ENCODE data around the gene GPR180.

GPR180 gene

DNA sequence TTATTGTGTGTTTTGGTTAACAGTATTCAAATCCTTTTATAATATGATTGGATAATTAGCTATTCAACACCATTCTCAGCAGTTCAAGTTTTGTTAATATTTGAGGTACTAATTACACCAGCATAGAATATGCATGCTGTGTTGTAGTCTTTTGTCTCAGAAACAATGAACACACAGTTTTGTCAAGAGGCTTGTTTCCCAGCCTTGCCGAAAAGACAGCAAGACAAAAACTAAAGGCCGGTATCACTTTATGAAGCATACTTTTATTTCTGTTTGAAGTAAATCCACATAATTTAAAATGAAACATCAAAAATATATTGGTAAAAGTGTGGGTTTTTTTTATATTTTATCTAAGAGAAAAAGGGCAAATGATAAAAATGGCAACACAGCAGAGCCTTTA is 7.5 kb downstream of the GPR180 start:
- no peaks in the 10 kb centered on the region for H3K9me3 ChIP-seq (ENCODE audit: insufficient read depth, low read length)
- H3K4me1 ChIP-seq (ENCODE audit: insufficient read depth, insufficient read length), result no peaks in the 10 kb centered on the region
- peaks cover 63% of the 10 kb centered on the region for H3K36me3 ChIP-seq (ENCODE audit: insufficient read depth, insufficient read length, low read length)
- no peaks in the 10 kb centered on the region for H3K27me3 ChIP-seq (ENCODE audit: insufficient read depth, insufficient read length)
- no peak overlapping the region for H3K4me3 ChIP-seq (ENCODE audit: insufficient read length, low read depth)
- DNase-seq (ENCODE audit: low read depth, low spot score), result no peak
- TF ChIP-seq YY1 (IDR thresholded peaks at IDR 0.05; ENCODE audit: insufficient read depth, insufficient read length) (no peak), SUZ12 (IDR thresholded peaks at IDR 0.05; ENCODE audit: extremely low read depth, insufficient read depth, insufficient read length) (no peak), ZNF274 (IDR thresholded peaks at IDR 0.05; ENCODE audit: low read depth, low read length) (no peak)
- no peak overlapping the region for H3K9ac ChIP-seq (ENCODE audit: insufficient read length, low read depth)

DNA sequence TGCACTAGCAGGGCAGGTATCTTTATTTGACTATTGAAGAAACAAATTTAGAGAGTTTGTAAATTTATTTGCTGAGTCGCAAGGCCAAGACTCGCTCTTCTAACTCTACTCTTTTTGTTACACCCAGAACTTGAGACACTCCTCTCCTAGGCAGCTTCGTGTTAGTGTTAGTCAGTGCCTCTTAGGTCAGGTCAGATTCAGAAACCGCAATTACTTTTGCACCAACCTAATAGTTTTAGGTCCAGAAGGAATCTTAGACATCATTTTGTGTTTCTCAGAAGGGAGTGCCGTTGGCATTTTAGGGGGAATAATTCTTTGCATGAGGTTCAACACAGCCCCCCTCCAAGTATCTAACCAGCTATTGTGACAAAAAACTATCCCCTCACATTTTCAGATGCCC is 8.8 kb downstream of the GPR180 start:
- TF ChIP-seq SUZ12 (IDR thresholded peaks at IDR 0.05; ENCODE audit: extremely low read depth, insufficient read depth, insufficient read length), result no peak
- no peak for TF ChIP-seq YY1 (IDR thresholded peaks at IDR 0.05; ENCODE audit: insufficient read depth, insufficient read length)
- no peak for TF ChIP-seq ZNF274 (IDR thresholded peaks at IDR 0.05; ENCODE audit: low read depth, low read length)
- no peak for DNase-seq (ENCODE audit: low read depth, low spot score)
- Histone ChIP-seq H3K9me3 (ENCODE audit: insufficient read depth, low read length) (no peaks in the 10 kb centered on the region), H3K9ac (ENCODE audit: insufficient read length, low read depth) (no peak overlapping the region), H3K4me3 (ENCODE audit: insufficient read length, low read depth) (no peak overlapping the region), H3K36me3 (ENCODE audit: insufficient read depth, insufficient read length, low read length) (peaks cover 65% of the 10 kb centered on the region), H3K27me3 (ENCODE audit: insufficient read depth, insufficient read length) (no peaks in the 10 kb centered on the region), H3K4me1 (ENCODE audit: insufficient read depth, insufficient read length) (no peaks in the 10 kb centered on the region)

DNA sequence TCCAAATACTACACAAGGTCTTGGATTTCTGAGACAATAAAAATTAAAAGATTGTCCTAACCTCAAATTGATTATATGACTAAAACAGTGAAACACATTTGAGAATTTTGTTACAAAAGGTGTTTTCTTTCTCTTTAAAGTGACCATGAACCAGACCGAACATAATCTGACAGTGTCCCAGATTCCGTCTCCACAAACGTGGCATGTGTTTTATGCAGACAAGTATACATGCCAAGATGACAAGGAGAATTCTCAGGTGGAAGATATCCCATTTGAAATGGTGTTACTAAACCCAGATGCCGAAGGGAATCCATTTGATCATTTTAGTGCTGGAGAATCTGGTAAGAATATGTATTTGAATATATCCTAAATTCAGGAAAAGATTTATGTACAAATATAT is 10.4 kb downstream of the GPR180 start:
- H3K9me3 ChIP-seq (ENCODE audit: insufficient read depth, low read length), result no peaks in the 10 kb centered on the region
- TF ChIP-seq YY1 (IDR thresholded peaks at IDR 0.05; ENCODE audit: insufficient read depth, insufficient read length) (no peak), ZNF274 (IDR thresholded peaks at IDR 0.05; ENCODE audit: low read depth, low read length) (no peak), SUZ12 (IDR thresholded peaks at IDR 0.05; ENCODE audit: extremely low read depth, insufficient read depth, insufficient read length) (no peak)
- peaks cover 56% of the 10 kb centered on the region for H3K36me3 ChIP-seq (ENCODE audit: insufficient read depth, insufficient read length, low read length)

GRCh38 chr13:94613051-94613450 is 11.4 kb downstream of the GPR180 start:
- Histone ChIP-seq H3K9me3 (ENCODE audit: insufficient read depth, low read length) (no peaks in the 10 kb centered on the region), H3K4me1 (ENCODE audit: insufficient read depth, insufficient read length) (no peaks in the 10 kb centered on the region), H3K36me3 (ENCODE audit: insufficient read depth, insufficient read length, low read length) (peaks cover 53% of the 10 kb centered on the region), H3K9ac (ENCODE audit: insufficient read length, low read depth) (no peak overlapping the region), H3K27me3 (ENCODE audit: insufficient read depth, insufficient read length) (no peaks in the 10 kb centered on the region), H3K4me3 (ENCODE audit: insufficient read length, low read depth) (no peak overlapping the region)
- no peak for TF ChIP-seq SUZ12 (IDR thresholded peaks at IDR 0.05; ENCODE audit: extremely low read depth, insufficient read depth, insufficient read length)
- TF ChIP-seq ZNF274 (IDR thresholded peaks at IDR 0.05; ENCODE audit: low read depth, low read length), result no peak
- no peak for TF ChIP-seq YY1 (IDR thresholded peaks at IDR 0.05; ENCODE audit: insufficient read depth, insufficient read length)
- no peak for DNase-seq (ENCODE audit: low read depth, low spot score)

More for the DNA sequence above, 10.4 kb downstream of the GPR180 start:
- Histone ChIP-seq H3K4me3 (ENCODE audit: insufficient read length, low read depth) (no peak overlapping the region), H3K9ac (ENCODE audit: insufficient read length, low read depth) (no peak overlapping the region), H3K4me1 (ENCODE audit: insufficient read depth, insufficient read length) (no peaks in the 10 kb centered on the region), H3K27me3 (ENCODE audit: insufficient read depth, insufficient read length) (no peaks in the 10 kb centered on the region)
- DNase-seq (ENCODE audit: low read depth, low spot score), result no peak

DNA sequence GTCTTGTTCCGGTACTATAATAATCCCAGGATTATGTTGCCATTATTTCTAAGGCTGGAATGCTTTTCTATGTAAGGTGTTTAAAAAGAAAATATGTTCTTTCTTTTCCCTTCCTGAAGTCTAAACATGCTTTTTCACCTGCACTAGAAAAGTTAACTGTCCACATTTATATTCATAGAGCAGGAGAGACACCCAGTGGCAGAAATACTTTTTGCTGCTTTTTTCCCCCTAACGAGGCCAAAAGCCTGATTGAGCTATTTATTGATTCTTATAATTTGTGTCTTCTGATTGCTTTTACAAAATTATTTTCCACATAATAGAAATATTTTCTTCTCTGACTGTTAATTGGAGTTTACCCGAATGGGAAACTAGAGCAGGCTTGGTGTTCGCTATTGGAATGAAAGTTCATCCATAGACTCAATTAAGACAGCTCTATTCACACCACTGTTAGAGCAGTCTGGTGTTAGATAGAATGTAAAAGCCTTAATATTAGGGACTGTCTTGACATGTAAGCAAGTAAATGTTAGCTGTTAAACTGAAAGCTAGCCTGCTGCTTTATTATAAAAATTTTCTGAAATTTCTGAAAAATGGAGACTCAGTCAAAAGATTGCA is 15.8 kb downstream of the GPR180 start:
- H3K9ac ChIP-seq (ENCODE audit: insufficient read length, low read depth), result no peak overlapping the region
- no peaks in the 10 kb centered on the region for H3K4me1 ChIP-seq (ENCODE audit: insufficient read depth, insufficient read length)
- no peak overlapping the region for H3K4me3 ChIP-seq (ENCODE audit: insufficient read length, low read depth)
- no peak for DNase-seq (ENCODE audit: low read depth, low spot score)
- no peaks in the 10 kb centered on the region for H3K27me3 ChIP-seq (ENCODE audit: insufficient read depth, insufficient read length)
- H3K9me3 ChIP-seq (ENCODE audit: insufficient read depth, low read length), result no peaks in the 10 kb centered on the region
- TF ChIP-seq YY1 (IDR thresholded peaks at IDR 0.05; ENCODE audit: insufficient read depth, insufficient read length) (no peak), ZNF274 (IDR thresholded peaks at IDR 0.05; ENCODE audit: low read depth, low read length) (no peak), SUZ12 (IDR thresholded peaks at IDR 0.05; ENCODE audit: extremely low read depth, insufficient read depth, insufficient read length) (no peak)
- H3K36me3 ChIP-seq (ENCODE audit: insufficient read depth, insufficient read length, low read length), result peaks cover 53% of the 10 kb centered on the region

GRCh38 chr13:94620286-94620896 is 18.7 kb downstream of the GPR180 start:
- Histone ChIP-seq H3K9me3 (ENCODE audit: insufficient read depth, low read length) (no peaks in the 10 kb centered on the region), H3K27me3 (ENCODE audit: insufficient read depth, insufficient read length) (no peaks in the 10 kb centered on the region), H3K4me1 (ENCODE audit: insufficient read depth, insufficient read length) (no peaks in the 10 kb centered on the region), H3K4me3 (ENCODE audit: insufficient read length, low read depth) (no peak overlapping the region), H3K36me3 (ENCODE audit: insufficient read depth, insufficient read length, low read length) (peaks cover 58% of the 10 kb centered on the region), H3K9ac (ENCODE audit: insufficient read length, low read depth) (no peak overlapping the region)
- TF ChIP-seq YY1 (IDR thresholded peaks at IDR 0.05; ENCODE audit: insufficient read depth, insufficient read length) (no peak), SUZ12 (IDR thresholded peaks at IDR 0.05; ENCODE audit: extremely low read depth, insufficient read depth, insufficient read length) (no peak), ZNF274 (IDR thresholded peaks at IDR 0.05; ENCODE audit: low read depth, low read length) (no peak)
- DNase-seq (ENCODE audit: low read depth, low spot score), result no peak

DNA sequence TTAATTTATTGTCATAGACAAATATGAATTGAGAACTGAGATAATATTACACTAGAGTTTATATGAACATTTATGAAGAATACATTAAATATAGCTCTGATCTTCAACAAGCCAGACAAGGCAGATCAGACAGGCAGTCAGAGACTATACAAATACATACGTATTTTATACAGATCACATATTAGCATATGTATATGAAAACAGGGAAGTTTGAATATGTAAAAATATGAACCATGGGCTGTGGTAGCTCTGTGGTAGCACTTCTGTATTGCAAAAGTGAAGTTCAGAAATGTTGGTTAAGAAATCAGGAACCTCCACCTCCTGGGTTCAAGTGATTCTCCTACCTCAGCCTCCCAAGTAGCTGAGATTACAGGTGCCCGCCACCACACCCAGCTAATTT is 20.7 kb downstream of the GPR180 start:
- H3K9me3 ChIP-seq (ENCODE audit: insufficient read depth, low read length), result no peaks in the 10 kb centered on the region
- no peak for DNase-seq (ENCODE audit: low read depth, low spot score)
- H3K9ac ChIP-seq (ENCODE audit: insufficient read length, low read depth), result no peak overlapping the region
- H3K36me3 ChIP-seq (ENCODE audit: insufficient read depth, insufficient read length, low read length), result peaks cover 59% of the 10 kb centered on the region
- H3K27me3 ChIP-seq (ENCODE audit: insufficient read depth, insufficient read length), result no peaks in the 10 kb centered on the region
- no peaks in the 10 kb centered on the region for H3K4me1 ChIP-seq (ENCODE audit: insufficient read depth, insufficient read length)
- no peak for TF ChIP-seq ZNF274 (IDR thresholded peaks at IDR 0.05; ENCODE audit: low read depth, low read length)
- TF ChIP-seq YY1 (IDR thresholded peaks at IDR 0.05; ENCODE audit: insufficient read depth, insufficient read length), result no peak
- no peak for TF ChIP-seq SUZ12 (IDR thresholded peaks at IDR 0.05; ENCODE audit: extremely low read depth, insufficient read depth, insufficient read length)
- H3K4me3 ChIP-seq (ENCODE audit: insufficient read length, low read depth), result no peak overlapping the region

All from NT2/D1 (cell line).